Measurements from ENCODE around the gene HSD17B4.
A peak's percentile ranks its signal among the peaks of the same experiment; 100 is the strongest.
"Not testable (repeated sequence)": the region's sequence is repeated elsewhere in the genome, so short reads cannot be mapped to it uniquely, and the experiment has no call there.

Gene HSD17B4

GRCh38 chr5:119452373-119453039 lies at the start of gene HSD17B4:
HSD17B4 (plus strand) TSS chr5:119452497; CDS start chr5:119452576, 79 bp downstream.
- peak; percentile 74 for DNase-seq

GRCh38 chr5:119402555-119402954 lies 49.7 kb upstream of the HSD17B4 start:
- no peak for DNase-seq

- no peak for DNase-seq
Observed at GRCh38 chr5:119404033-119404432, 48.3 kb upstream of the HSD17B4 start.

- DNase-seq = no peak
Observed at GRCh38 chr5:119405419-119405818, 46.9 kb upstream of the HSD17B4 start.

- no peak for DNase-seq
Observed at GRCh38 chr5:119406551-119407110, 45.7 kb upstream of the HSD17B4 start.

- no peak for DNase-seq
Observed at GRCh38 chr5:119409235-119409815, 43.0 kb upstream of the HSD17B4 start.

GRCh38 chr5:119410448-119411159 lies 41.7 kb upstream of the HSD17B4 start:
- no peak for DNase-seq

GRCh38 chr5:119411361-119412278 lies 40.7 kb upstream of the HSD17B4 start:
- DNase-seq = peak; percentile 79

- DNase-seq = no peak
Observed at GRCh38 chr5:119412279-119413227, 39.7 kb upstream of the HSD17B4 start.

GRCh38 chr5:119414124-119414734 lies 38.1 kb upstream of the HSD17B4 start:
- not testable (repeated sequence) for DNase-seq

- no peak for DNase-seq
Observed at GRCh38 chr5:119417891-119418605, 34.2 kb upstream of the HSD17B4 start.

- DNase-seq = no peak
Observed at GRCh38 chr5:119418606-119419100, 33.6 kb upstream of the HSD17B4 start.

GRCh38 chr5:119420169-119420568 lies 32.1 kb upstream of the HSD17B4 start:
- no peak for DNase-seq

- DNase-seq = no peak
Observed at GRCh38 chr5:119426057-119426456, 26.2 kb upstream of the HSD17B4 start.

GRCh38 chr5:119427060-119427459 lies 25.2 kb upstream of the HSD17B4 start:
- DNase-seq = no peak

GRCh38 chr5:119427596-119427995 lies 24.7 kb upstream of the HSD17B4 start:
- DNase-seq = not testable (repeated sequence)

- not testable (repeated sequence) for DNase-seq
Observed at GRCh38 chr5:119428166-119428565, 24.1 kb upstream of the HSD17B4 start.

GRCh38 chr5:119428574-119428973 lies 23.7 kb upstream of the HSD17B4 start:
- not testable (repeated sequence) for DNase-seq

GRCh38 chr5:119432674-119433237 lies 19.5 kb upstream of the HSD17B4 start:
- DNase-seq = not testable (repeated sequence)

Data from NCI-H1694 treated with DMSO at 0.1 percent for 48 hours (cell line).